SK-N-SH (cell line): Measurements from ENCODE around the gene IPO11. TPM values are rescaled to one million over a fixed set of nuclear protein-coding genes. Genes with fewer than 3 reads are reported as not detected.
"Not testable (repeated sequence)": the region's sequence is repeated elsewhere in the genome, so short reads cannot be mapped to it uniquely, and the experiment has no call there.

Experiments used
- CTCF ChIA-PET: fragments of 300-600, 350-600 bp; formaldehyde crosslinking; extraction: SDS; loops from one replicate; lab custom pipeline; 2021; lab: Yijun Ruan, JAX
- POLR2A ChIA-PET: fragments of 350-600 bp; sonication (Branson Sonifier 250); formaldehyde crosslinking; extraction: SDS; loops from one replicate; lab custom pipeline; 2020; ENCODE audit warnings: antibody characterized with exemption, inconsistent platforms; lab: Yijun Ruan, JAX
- DNase-seq: peaks from one replicate; pipeline ENCODE4 v3.0.0; 2012
- H2AFZ ChIP-seq: fragments of 200-600 bp; sonication (generic); 2 replicates; pipeline ENCODE4 v1.8.1; 2016; ENCODE audit warnings: antibody characterized with exemption, mild to moderate bottlenecking, low read depth
- H3F3A ChIP-seq: fragments of 200-600 bp; sonication (generic); replicated peaks from 2 replicates; pipeline ENCODE3; 2016; ENCODE audit warnings: antibody characterized with exemption, mild to moderate bottlenecking; ENCODE audit not compliant: insufficient read depth
- H3K27ac ChIP-seq, 2 experiments: fragments of 200-500 bp in 1 of 2; fragments of 200-600 bp in 1 of 2; sonication (Bioruptor generic) in 1 of 2; sonication (generic), shearing (Covaris generic) in 1 of 2; 2 replicates each; pipeline versions ENCODE4 v1.5.1 to v1.6.1; 2014 to 2016; ENCODE audit warnings: low read depth in 2 of 2, inconsistent platforms in 1 of 2, low read length in 1 of 2, mild to moderate bottlenecking in 1 of 2, mixed read lengths in 1 of 2
- H3K27me3 ChIP-seq: fragments of 200-600 bp; sonication (generic), shearing (Covaris generic); 2 replicates; pipeline ENCODE4 v1.6.1; 2016; ENCODE audit warnings: mixed run types; ENCODE audit not compliant: insufficient read depth
- H3K36me3 ChIP-seq, 2 experiments: fragments of 200-500 bp in 1 of 2; fragments of 200-600 bp in 1 of 2; sonication (Bioruptor generic) in 1 of 2; sonication (generic) in 1 of 2; replicated peaks in 1 of 2; 2 replicates each; pipeline versions ENCODE3 to v1.5.1; 2014 to 2016; ENCODE audit warnings: low read length in 1 of 2, mild to moderate bottlenecking in 1 of 2; ENCODE audit not compliant: insufficient read depth in 2 of 2, control insufficient read depth in 1 of 2
- H3K4me1 ChIP-seq, 2 experiments: fragments of 200-500 bp in 1 of 2; fragments of 200-600 bp in 1 of 2; sonication (Bioruptor generic) in 1 of 2; sonication (generic), shearing (Covaris generic) in 1 of 2; 2 replicates each; pipeline versions ENCODE4 v1.5.1 to v1.6.1; 2014 to 2016; ENCODE audit warnings: low read depth in 1 of 2, low read length in 1 of 2, mixed run types in 1 of 2; ENCODE audit not compliant: insufficient read depth in 2 of 2, control insufficient read depth in 1 of 2
- H3K4me2 ChIP-seq: fragments of 200-600 bp; sonication (generic), shearing (Covaris generic); 2 replicates; pipeline ENCODE4 v1.6.1; 2017; ENCODE audit warnings: mixed run types
- H3K4me3 ChIP-seq, 2 experiments: fragments of 200-500 bp in 1 of 2; fragments of 200-600 bp in 1 of 2; sonication (Bioruptor generic) in 1 of 2; sonication (generic), shearing (Covaris generic) in 1 of 2; 2 replicates each; pipeline versions ENCODE4 v1.5.1 to v1.8.1; 2014 to 2016; ENCODE audit warnings: low read depth in 2 of 2, inconsistent platforms in 1 of 2, low read length in 1 of 2, mild to moderate bottlenecking in 1 of 2, mixed read lengths in 1 of 2, moderate library complexity in 1 of 2
- H3K79me2 ChIP-seq: fragments of 200-600 bp; sonication (generic); 2 replicates; pipeline ENCODE4 v1.8.1; 2017; ENCODE audit warnings: mild to moderate bottlenecking; ENCODE audit not compliant: insufficient read depth
- H3K9ac ChIP-seq: fragments of 200-600 bp; sonication (generic); 2 replicates; pipeline ENCODE4 v1.6.1; 2017; ENCODE audit warnings: mixed run types
- H3K9me2 ChIP-seq: fragments of 200-600 bp; sonication (generic); 2 replicates; pipeline ENCODE4 v1.6.1; 2017; ENCODE audit warnings: mixed run types
- H3K9me3 ChIP-seq: fragments of 200-600 bp; sonication (generic); 2 replicates; pipeline ENCODE4 v1.6.1; 2017; ENCODE audit warnings: mixed run types, mild to moderate bottlenecking, moderate library complexity
- H4K20me1 ChIP-seq: fragments of 200-600 bp; sonication (generic); 2 replicates; pipeline ENCODE4 v1.6.1; 2017; ENCODE audit warnings: mild to moderate bottlenecking, mixed run types; ENCODE audit not compliant: insufficient read depth
- EP300 ChIP-seq, 2 experiments: IDR thresholded peaks; 2 replicates each; pipeline versions ENCODE4 v1.4.0 to v1.6.1; 2012; ENCODE audit warnings: borderline replicate concordance in 1 of 2, low read depth in 1 of 2, low read length in 1 of 2
- JUND ChIP-seq: IDR thresholded peaks from 2 replicates; pipeline ENCODE4 v1.4.0; 2012
- MXI1 ChIP-seq: IDR thresholded peaks from 2 replicates; pipeline ENCODE4 v1.6.1; 2012; ENCODE audit warnings: mild to moderate bottlenecking, low read depth, low read length, improper control_type of control experiment
- NRF1 ChIP-seq: IDR thresholded peaks from 2 replicates; pipeline ENCODE4 v1.6.1; 2012; ENCODE audit warnings: low read depth, mild to moderate bottlenecking, low read length
- RXRA ChIP-seq: IDR thresholded peaks from 2 replicates; pipeline ENCODE4 v1.4.0; 2012; ENCODE audit warnings: low read depth, mild to moderate bottlenecking, borderline replicate concordance
- TCF12 ChIP-seq: IDR thresholded peaks from 2 replicates; pipeline ENCODE4 v1.4.0; 2012
- WGBS: methylation state at CpG from one replicate; pipeline ENCODE4 v1.1.6; 2017; ENCODE audit warnings: low lambda C conversion rate; 5-methylcytosine and 5-hydroxymethylcytosine counted together
- polyA plus RNA-seq, 3 experiments: library from polyadenylated mRNA; depleted of rRNA; stranded (reverse); fragments of >200 nt; gene quantifications; 2 replicates each; pipeline ENCODE4 v1.2.3, GENCODE V29; 2012

Gene IPO11
- polyA plus RNA-seq, 1 of the 3 experiments (the other 2 are of a cell fraction), result 8.1 TPM

DNA sequence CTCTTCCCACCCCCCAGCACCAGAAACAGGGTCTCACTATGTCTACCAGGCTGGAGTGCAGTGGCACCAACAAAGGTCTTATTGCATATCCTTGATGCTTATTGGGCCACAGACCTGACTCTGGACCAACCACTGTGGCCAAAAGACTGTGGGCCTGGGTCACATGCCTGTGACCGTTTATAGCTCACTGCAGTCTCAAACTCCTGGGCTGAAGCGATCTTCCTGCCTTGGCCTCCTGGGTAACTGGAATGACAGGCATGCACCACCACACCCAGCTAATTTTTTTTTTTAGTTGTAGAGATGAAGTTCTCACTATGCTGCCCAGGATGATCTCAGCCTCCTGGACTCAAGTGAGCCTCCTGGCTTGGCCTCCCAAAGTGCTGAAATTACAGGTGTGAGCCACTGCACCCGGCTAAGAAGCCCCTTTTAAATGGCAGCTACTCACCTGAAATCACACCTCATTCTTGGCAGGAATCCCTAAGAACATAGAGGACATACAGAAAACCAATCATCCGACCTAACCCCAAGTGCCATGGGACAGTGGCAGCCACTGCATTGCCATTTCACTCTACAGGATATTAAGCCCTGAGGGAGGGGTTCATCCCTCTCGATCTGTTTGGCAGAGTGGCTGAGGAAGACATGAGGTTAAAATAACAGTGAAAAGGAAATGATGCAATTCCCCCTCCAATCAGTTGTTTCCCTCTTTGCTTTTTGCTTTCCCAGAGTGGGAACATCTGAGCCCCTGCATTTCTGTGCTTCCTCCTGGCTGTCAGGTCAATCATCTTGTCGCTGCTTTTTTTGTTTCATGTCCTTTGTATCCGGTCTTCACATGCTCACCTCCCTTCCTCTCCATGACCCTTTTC, 240.7 kb downstream of the IPO11 start:
- H3K4me1 ChIP-seq, result peaks cover 0 to 2% of the 10 kb centered on the region in 2 experiments; a peak in 1 of 4 replicates
- no peaks in the 10 kb centered on the region for H3K27me3 ChIP-seq
- no peaks in the 10 kb centered on the region for H3K79me2 ChIP-seq
- ChIA-PET CTCF (no interaction called here), POLR2A (interaction anchor here (0.7 kb wide), 1 partner anchor 30 kb away, joined by 5 read pairs; no protein-coding TSS in a partner anchor)
- H3K4me2 ChIP-seq, result no peak overlapping the region
- H3K9me3 ChIP-seq, result no peaks in the 10 kb centered on the region
- H3K27ac ChIP-seq, result no peak overlapping the region
- 69% methylated on average over 7 of the region's 7 CpGs for WGBS
- no peaks in the 10 kb centered on the region for H3F3A ChIP-seq
- no peaks in the 10 kb centered on the region for H4K20me1 ChIP-seq
- no peaks in the 10 kb centered on the region for H3K9me2 ChIP-seq
- H3K36me3 ChIP-seq, result no peaks in the 10 kb centered on the region
- no peak overlapping the region for H3K4me3 ChIP-seq
- no peak overlapping the region for H3K9ac ChIP-seq
- DNase-seq, result no peak
- no peak for TF ChIP-seq TCF12
- H2AFZ ChIP-seq, result no peak overlapping the region

DNA sequence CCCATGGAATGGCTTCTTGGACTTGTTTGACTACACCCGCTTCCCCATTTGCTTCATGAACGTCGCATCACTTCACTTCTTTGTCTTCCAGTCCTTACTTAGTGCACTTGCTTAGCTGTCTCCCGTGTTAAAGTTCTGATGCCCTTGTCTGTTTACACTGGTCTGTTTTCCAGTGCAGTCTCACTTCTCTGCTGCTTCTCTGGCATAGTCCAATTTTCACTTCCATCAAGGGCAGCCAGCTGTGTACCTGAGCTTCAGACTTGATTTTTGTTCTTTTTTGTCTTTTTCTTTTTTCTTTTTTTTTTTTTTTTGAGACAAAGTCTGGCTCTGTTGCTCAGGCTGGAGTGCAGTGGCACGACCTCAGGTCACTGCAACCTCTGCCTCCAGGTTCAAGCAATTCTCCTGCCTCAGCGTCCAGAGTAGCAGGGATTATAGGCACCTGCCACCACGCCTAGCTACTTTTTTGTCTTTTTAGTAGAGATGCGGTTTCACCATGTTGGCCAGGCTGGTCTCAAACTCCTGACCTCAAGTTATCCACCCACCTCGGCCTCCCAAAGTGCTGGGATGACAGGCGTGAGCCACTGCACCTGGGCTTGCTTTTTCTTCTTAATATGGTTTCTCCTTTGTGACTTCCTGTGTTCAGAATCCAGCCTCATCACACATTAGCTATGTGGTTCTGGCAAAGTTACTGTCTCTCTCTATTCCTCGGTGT, 241.5 kb downstream of the IPO11 start:
- ChIA-PET POLR2A (no interaction called here), CTCF (interaction anchor here (1.3 kb wide), 1 partner anchor 193 kb away, joined by 3 read pairs; no protein-coding TSS in a partner anchor)
- TF ChIP-seq NRF1 (no peak), MXI1 (no peak), JUND (no peak), EP300 (IDR thresholded peaks at IDR 0.05; ENCODE audit: borderline replicate concordance in 1 of 2, low read depth in 1 of 2, low read length in 1 of 2) (no peak), RXRA (no peak)
- H3K79me2 ChIP-seq, result no peaks in the 10 kb centered on the region
- no peak overlapping the region for H3K9ac ChIP-seq
- H3K9me3 ChIP-seq, result no peaks in the 10 kb centered on the region
- H3F3A ChIP-seq, result no peaks in the 10 kb centered on the region
- peaks cover 0 to 2% of the 10 kb centered on the region in 2 experiments; a peak in 1 of 4 replicates for H3K4me1 ChIP-seq
- no peaks in the 10 kb centered on the region for H3K27me3 ChIP-seq
- no peak for DNase-seq
- WGBS, result 84% methylated on average over 11 of the region's 11 CpGs
- no peak overlapping the region for H3K4me3 ChIP-seq
- H3K4me2 ChIP-seq, result no peak overlapping the region
- H3K27ac ChIP-seq, result no peak overlapping the region
- no peaks in the 10 kb centered on the region for H4K20me1 ChIP-seq
- no peak overlapping the region for H2AFZ ChIP-seq
- H3K9me2 ChIP-seq, result no peaks in the 10 kb centered on the region
- H3K36me3 ChIP-seq, result no peaks in the 10 kb centered on the region

DNA sequence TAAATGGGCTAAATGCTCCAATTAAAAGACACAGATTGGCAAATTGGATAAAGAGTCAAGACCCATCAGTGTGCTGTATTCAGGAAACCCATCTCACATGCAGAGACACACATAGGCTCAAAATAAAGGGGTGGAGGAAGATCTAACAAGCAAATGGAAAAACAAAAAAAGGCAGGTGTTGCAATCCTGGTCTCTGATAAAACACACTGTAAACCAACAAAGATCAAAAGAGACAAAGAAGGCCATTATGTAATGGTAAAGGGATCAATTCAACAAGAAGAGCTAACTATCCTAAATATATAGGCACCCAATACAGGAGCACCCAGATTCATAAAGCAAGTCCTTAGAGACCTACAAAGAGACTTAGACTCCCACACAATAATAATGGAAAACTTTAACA, 245.2 kb downstream of the IPO11 start:
- H2AFZ ChIP-seq, H4K20me1 ChIP-seq, CTCF ChIA-PET, H3K36me3 ChIP-seq, H3K79me2 ChIP-seq, H3K27me3 ChIP-seq, H3K4me1 ChIP-seq, DNase-seq, H3K9me3 ChIP-seq, H3K9ac ChIP-seq, H3K27ac ChIP-seq, H3F3A ChIP-seq, H3K4me2 ChIP-seq, H3K4me3 ChIP-seq, H3K9me2 ChIP-seq, POLR2A ChIA-PET: not testable (repeated sequence)
